Kidney capillary endothelial cell (primary cell): Measurements from ENCODE around the gene ADGRE2.
A peak's percentile ranks its signal among the peaks of the same experiment; 100 is the strongest.

Source experiments
- DNase-seq: peaks from one replicate; pipeline ENCODE4 v3.0.0-alpha.2; 2018; ENCODE audit warnings: low spot score

Gene ADGRE2

GRCh38 chr19:14735915-14736314 is 42.4 kb downstream of the ADGRE2 start:
- DNase-seq = no peak

GRCh38 chr19:14733574-14733973 is 44.8 kb downstream of the ADGRE2 start:
- DNase-seq = no peak

DNA sequence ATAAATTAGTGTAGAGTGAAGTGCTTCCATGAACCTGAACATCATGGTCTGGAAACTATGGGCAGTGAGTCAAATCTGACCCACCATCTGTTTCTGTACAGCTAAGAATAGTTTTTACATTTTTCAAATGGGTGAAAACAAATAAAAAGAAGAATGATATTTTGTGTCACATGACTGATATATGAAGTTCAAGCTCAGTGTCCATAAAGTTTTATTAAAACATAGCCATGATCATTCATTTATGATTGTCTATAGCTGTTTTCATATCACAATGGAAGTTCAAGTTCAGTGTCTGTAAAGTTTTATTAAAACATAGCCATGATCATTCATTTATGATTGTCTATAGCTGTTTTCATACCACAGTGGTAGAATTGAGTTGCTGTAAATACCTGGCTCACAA is 45.9 kb downstream of the ADGRE2 start:
- no peak for DNase-seq

DNA sequence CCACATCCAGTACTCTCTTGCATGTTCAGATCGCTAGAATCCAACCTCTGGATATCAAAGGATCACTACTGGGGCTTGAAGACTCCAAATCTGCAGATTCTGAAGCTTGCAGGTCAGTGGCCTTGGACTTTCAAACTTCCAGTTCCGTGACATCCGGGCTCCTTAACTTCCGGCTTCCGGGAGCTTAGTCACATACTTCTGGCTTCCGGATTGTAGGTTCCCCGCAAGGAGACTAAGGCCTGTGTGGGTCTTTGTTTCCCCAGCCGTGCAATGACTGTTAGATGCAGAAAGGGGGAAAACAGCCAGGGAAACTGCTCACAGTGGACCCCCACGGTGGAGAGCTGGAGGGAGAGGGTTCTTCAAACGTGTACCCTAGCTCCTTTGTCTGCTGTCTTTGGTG is 47.2 kb downstream of the ADGRE2 start:
- no peak for DNase-seq

- no peak for DNase-seq
Observed at GRCh38 chr19:14728595-14728994, 49.8 kb downstream of the ADGRE2 start.

DNA sequence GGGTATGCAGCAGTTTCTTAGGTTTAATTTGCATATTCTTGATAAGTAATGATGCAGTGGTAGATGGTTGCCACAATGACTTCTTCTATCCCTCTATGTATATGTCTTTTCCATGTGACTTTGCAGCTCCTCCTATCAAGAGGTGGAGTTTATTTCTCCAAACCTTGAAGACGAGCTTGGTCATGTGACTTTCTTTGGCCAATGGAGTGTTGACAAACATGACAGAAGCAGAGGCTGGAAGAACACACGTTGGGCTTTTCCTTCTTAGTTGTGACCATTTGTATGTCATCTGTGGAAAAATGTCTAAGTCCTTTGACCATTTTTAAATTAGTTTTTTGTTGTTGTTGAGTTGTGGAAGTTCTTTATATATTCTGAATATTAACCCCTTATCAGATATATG is 56.2 kb downstream of the ADGRE2 start:
- DNase-seq = no peak

GRCh38 chr19:14719162-14719561 is 59.2 kb downstream of the ADGRE2 start:
- no peak for DNase-seq

DNA sequence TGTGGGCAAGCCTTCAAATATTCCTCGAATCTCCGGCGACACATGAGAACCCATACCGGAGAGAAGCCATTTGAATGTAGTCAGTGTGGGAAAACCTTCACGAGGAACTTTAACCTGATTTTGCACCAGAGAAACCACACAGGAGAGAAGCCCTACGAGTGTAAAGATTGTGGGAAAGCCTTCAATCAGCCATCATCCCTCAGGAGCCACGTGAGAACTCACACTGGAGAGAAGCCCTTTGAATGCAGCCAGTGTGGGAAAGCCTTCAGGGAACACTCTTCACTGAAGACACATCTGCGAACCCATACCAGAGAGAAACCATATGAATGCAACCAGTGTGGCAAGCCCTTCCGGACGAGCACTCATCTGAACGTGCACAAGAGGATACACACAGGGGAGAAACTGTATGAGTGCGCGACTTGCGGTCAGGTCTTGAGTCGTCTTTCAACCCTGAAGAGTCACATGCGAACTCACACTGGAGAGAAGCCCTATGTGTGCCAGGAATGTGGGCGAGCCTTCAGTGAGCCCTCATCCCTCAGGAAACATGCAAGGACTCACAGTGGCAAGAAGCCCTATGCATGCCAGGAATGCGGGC is 59.7 kb downstream of the ADGRE2 start:
- no peak for DNase-seq

- no peak for DNase-seq
Observed at GRCh38 chr19:14715841-14716240, 62.5 kb downstream of the ADGRE2 start.

DNA sequence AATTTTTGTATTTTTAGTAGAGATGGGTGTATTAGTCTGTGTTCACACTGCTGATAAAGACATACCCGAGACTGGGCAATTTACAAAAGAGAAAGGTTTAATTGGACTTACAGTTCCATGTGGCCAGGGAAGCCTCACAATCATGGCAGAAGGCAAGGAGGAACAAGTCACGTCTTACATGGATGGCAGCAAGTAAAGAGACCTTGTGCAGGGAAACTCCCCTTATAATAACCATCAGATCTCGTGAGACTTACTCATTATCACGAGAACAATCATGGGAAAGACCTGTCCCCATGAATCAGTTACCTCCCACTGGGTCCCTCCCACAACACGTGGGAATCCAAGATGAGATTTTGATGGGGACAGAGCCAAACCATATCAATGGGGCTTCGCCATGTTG is 73.9 kb downstream of the ADGRE2 start:
- DNase-seq = no peak

- no peak for DNase-seq
Observed at GRCh38 chr19:14703833-14704232, 74.5 kb downstream of the ADGRE2 start.

GRCh38 chr19:14700711-14701375 is 77.5 kb downstream of the ADGRE2 start:
- no peak for DNase-seq

DNA sequence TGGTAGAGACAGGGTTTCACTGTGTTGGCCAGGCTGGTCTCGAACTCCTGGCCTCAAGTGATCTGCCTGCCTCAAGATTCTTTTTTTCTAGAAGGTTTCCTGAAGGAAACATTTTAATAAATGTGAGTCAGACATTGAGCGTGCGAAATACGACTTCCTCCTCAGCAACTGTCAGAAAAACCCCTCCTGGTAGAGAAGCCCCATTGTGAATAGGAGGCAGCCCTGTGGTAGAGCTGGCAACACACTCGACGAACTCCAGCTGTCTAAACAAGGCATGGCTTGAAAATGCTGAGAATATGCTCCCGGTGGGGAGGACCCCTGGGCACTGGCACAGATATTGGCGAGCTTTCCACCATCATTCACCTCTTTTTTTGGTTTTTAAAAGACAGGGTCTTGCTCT is 78.7 kb downstream of the ADGRE2 start:
- DNase-seq = no peak

- DNase-seq = no peak
Observed at GRCh38 chr19:14695471-14695870, 82.9 kb downstream of the ADGRE2 start.

- no peak for DNase-seq
Observed at GRCh38 chr19:14694641-14695266, 83.6 kb downstream of the ADGRE2 start.

DNA sequence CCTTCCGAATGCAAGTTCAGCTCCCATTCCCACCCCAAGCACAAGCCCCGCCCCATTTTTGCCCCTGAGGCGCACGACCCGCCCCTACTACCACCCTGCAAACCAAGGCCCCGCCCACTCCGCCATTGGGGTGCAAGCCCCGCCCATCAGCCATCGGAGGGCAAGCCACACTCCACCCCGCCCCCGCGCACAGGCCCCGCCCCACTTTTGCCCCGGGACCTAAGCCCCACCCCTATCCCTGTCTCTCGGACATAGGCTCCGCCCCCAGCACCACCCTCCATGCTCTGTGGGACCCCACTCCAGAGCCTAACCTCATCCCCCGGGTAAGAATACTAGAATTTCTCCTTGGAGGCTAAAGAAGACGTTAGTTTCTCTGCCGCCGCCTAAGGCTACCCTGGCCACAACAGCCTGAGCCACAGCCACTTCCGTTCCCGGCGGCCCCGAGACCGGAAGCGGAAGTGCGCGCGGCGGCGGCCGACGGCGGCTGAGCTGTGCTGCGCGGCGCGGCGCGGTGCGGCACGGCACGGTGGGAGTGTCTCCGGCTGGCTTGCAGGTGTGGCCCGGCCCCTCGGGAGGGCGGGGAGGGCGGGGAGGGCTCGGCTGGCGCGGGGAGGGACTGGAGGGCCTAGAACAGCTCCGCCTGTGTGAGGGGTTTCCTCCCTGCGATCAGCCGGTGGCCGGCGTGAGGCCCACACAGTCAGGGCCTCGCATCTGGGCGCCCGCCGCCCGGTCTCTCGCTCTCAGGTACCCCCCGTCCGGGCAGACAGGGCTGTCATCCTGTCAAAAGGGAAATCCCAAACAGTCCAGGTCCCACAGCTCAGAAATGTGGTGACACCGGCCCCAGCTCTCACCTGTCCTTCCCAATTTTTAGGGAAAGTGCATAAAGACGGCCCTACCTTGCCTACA is 88.5 kb downstream of the ADGRE2 start, which contains the start of gene ZNF333:
Gene ZNF333, plus strand, starts transcription at position 451 of the 906 bp plus-strand sequence. CDS start 3,444 bp downstream, outside the sequence.
- peak; percentile 86 for DNase-seq

GRCh38 chr19:14686411-14686810 is 91.9 kb downstream of the ADGRE2 start:
- peak; percentile 30 for DNase-seq

DNA sequence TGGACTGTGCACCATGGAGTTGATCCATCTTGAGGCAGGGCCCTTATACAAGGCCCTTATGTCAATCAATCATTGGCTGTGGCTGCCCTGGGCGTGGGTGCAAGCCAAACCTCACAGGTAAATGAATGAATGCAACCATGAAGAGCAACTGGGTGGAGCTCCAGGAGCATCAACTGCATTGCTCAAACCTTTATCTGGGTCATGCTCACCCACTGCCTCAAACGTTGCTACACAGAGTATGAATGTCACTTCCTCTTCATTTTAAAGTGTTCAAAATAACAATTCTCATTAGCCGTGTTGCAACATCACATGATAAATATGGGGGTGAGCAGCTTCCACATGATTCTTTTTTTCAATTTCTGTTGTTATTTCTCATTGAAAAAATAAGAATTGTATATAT is 94.9 kb downstream of the ADGRE2 start:
- DNase-seq = no peak
